Tibial nerve (tissue), 4 donors: ENCODE measurements around the gene FBXW7. TPM values are rescaled to one million over a fixed set of nuclear protein-coding genes. Genes with fewer than 3 reads are reported as not detected.
A peak's percentile ranks its signal among the peaks of the same experiment; 100 is the strongest.

Experiments used
- DNase-seq, 2 donors: peaks; one replicate each; pipeline ENCODE4 v3.0.0-alpha.2; 2019; ENCODE audit warnings: low spot score in 2 of 2
- H3K27ac ChIP-seq, 4 donors: fragments of 200-600 bp; sonication (generic) in 3 of 4; one replicate each; pipeline ENCODE4 v1.5.1; 2017 to 2019; ENCODE audit warnings: mild to moderate bottlenecking in 1 of 4
- H3K27me3 ChIP-seq, 2 donors: fragments of 200-600 bp; sonication (generic) in 1 of 2; one replicate each; pipeline versions ENCODE4 v1.5.1 to v1.6.0; 2017 to 2019
- H3K36me3 ChIP-seq, 3 donors: fragments of 200-600 bp; sonication (generic); one replicate each; pipeline ENCODE4 v1.5.1; 2018 to 2019
- H3K4me1 ChIP-seq, 4 donors: fragments of 200-600 bp; sonication (generic) in 3 of 4; one replicate each; pipeline ENCODE4 v1.5.1; 2017 to 2019
- H3K4me3 ChIP-seq, 4 donors: fragments of 200-600 bp; sonication (generic) in 3 of 4; one replicate each; pipeline ENCODE4 v1.5.1; 2017 to 2019; ENCODE audit warnings: mild to moderate bottlenecking in 1 of 4, moderate library complexity in 1 of 4
- H3K9me3 ChIP-seq, 4 donors: fragments of 200-600 bp; sonication (generic) in 3 of 4; one replicate each; pipeline ENCODE4 v1.5.1; 2017 to 2019
- CTCF ChIP-seq, 5 experiments: fragments of 200-600 bp in 3 of 5; fragments of 450-650 bp in 2 of 5; sonication (generic) in 3 of 5; IDR thresholded peaks; one replicate each; pipeline ENCODE4 v1.5.1; 2016 to 2019; ENCODE audit warnings: antibody characterized with exemption in 5 of 5, mild to moderate bottlenecking in 3 of 5, moderate library complexity in 2 of 5
- EP300 ChIP-seq, 2 donors: sonication (generic); formaldehyde crosslinking; IDR thresholded peaks; one replicate each; pipeline ENCODE4 v1.6.1; 2017; ENCODE audit warnings: antibody characterized with exemption in 2 of 2, mild to moderate bottlenecking in 1 of 2
- POLR2A ChIP-seq, 2 donors: fragments of 450-650 bp; IDR thresholded peaks; one replicate each; pipeline ENCODE4 v1.6.1; 2017; ENCODE audit warnings: antibody characterized with exemption in 2 of 2, mild to moderate bottlenecking in 2 of 2, moderate library complexity in 2 of 2
- WGBS, 2 donors: methylation state at CpG; one replicate each; pipeline ENCODE4 v1.1.5; 2018; 5-methylcytosine and 5-hydroxymethylcytosine counted together
- total RNA-seq, 4 donors: library from RNA; depleted of rRNA; stranded (reverse); fragments of >200 nt; gene quantifications; one replicate each; pipeline ENCODE4 v1.1.0, GENCODE V29; 2016

The FBXW7 gene
- total RNA-seq, 4 donors from 2014 or later: 40.8 to 85.7 (median 62.1) TPM

GRCh38 chr4:152514356-152514755, 21.5 kb downstream of the FBXW7 start:
- TF ChIP-seq CTCF (IDR thresholded peaks at IDR 0.05) (no peak), EP300 (IDR thresholded peaks at IDR 0.05) (no peak), POLR2A (IDR thresholded peaks at IDR 0.05) (no peak)
- no peak for DNase-seq
- no peak overlapping the region for H3K27ac ChIP-seq
- no peaks in the 10 kb centered on the region for H3K36me3 ChIP-seq
- no peaks in the 10 kb centered on the region for H3K9me3 ChIP-seq
- no peaks in the 10 kb centered on the region for H3K27me3 ChIP-seq
- peaks cover 0 to 14% (median 5%) of the 10 kb centered on the region in 4 donors for H3K4me1 ChIP-seq
- no peak overlapping the region for H3K4me3 ChIP-seq

- H3K4me3 ChIP-seq: no peak overlapping the region
- H3K27me3 ChIP-seq: no peaks in the 10 kb centered on the region
- peaks cover 0 to 14% (median 5%) of the 10 kb centered on the region in 4 donors for H3K4me1 ChIP-seq
- TF ChIP-seq CTCF (IDR thresholded peaks at IDR 0.05) (no peak), EP300 (IDR thresholded peaks at IDR 0.05) (no peak), POLR2A (IDR thresholded peaks at IDR 0.05) (no peak)
- WGBS, 2 donors: 93% methylated on average over 7 of the region's 7 CpGs
- no peak overlapping the region for H3K27ac ChIP-seq
- DNase-seq: no peak
- H3K9me3 ChIP-seq: no peaks in the 10 kb centered on the region
- H3K36me3 ChIP-seq: no peaks in the 10 kb centered on the region
Observed at GRCh38 chr4:152513078-152513477, 22.8 kb downstream of the FBXW7 start.

GRCh38 chr4:152512483-152512882, 23.4 kb downstream of the FBXW7 start:
- H3K4me3 ChIP-seq: no peak overlapping the region
- no peak overlapping the region for H3K27ac ChIP-seq
- no peak for DNase-seq
- H3K27me3 ChIP-seq: no peaks in the 10 kb centered on the region
- no peaks in the 10 kb centered on the region for H3K36me3 ChIP-seq
- 74 to 76% methylated on average over 5 of the region's 5 CpGs for WGBS, 2 donors
- peaks cover 0 to 14% (median 5%) of the 10 kb centered on the region in 4 donors for H3K4me1 ChIP-seq
- TF ChIP-seq CTCF (IDR thresholded peaks at IDR 0.05) (no peak), EP300 (IDR thresholded peaks at IDR 0.05) (no peak), POLR2A (IDR thresholded peaks at IDR 0.05) (no peak)
- no peaks in the 10 kb centered on the region for H3K9me3 ChIP-seq

- no peaks in the 10 kb centered on the region for H3K9me3 ChIP-seq
- H3K36me3 ChIP-seq: peaks cover 0 to 3% (median 0%) of the 10 kb centered on the region in 3 donors
- peaks cover 0 to 9% (median 2%) of the 10 kb centered on the region in 4 donors for H3K4me1 ChIP-seq
- peak overlapping the region in 1 of 4 donors; percentile 14 for H3K4me3 ChIP-seq
- 84 to 90% methylated on average over 7 of the region's 7 CpGs for WGBS, 2 donors
- TF ChIP-seq POLR2A (IDR thresholded peaks at IDR 0.05): no peak
- TF ChIP-seq EP300 (IDR thresholded peaks at IDR 0.05): no peak
- no peak for TF ChIP-seq CTCF (IDR thresholded peaks at IDR 0.05)
- no peaks in the 10 kb centered on the region for H3K27me3 ChIP-seq
- no peak overlapping the region for H3K27ac ChIP-seq
- DNase-seq: no peak
Observed at GRCh38 chr4:152510349-152511147, 25.3 kb downstream of the FBXW7 start.

GRCh38 chr4:152509595-152510225, 26.2 kb downstream of the FBXW7 start:
- H3K27ac ChIP-seq: no peak overlapping the region
- no peak for DNase-seq
- peaks cover 0 to 9% (median 2%) of the 10 kb centered on the region in 4 donors for H3K4me1 ChIP-seq
- TF ChIP-seq EP300 (IDR thresholded peaks at IDR 0.05) (no peak), CTCF (IDR thresholded peaks at IDR 0.05) (no peak), POLR2A (IDR thresholded peaks at IDR 0.05) (no peak)
- no peaks in the 10 kb centered on the region for H3K9me3 ChIP-seq
- 45 to 56% methylated on average over 3 of the region's 3 CpGs for WGBS, 2 donors
- H3K36me3 ChIP-seq: peaks cover 0 to 3% (median 0%) of the 10 kb centered on the region in 3 donors
- no peak overlapping the region for H3K4me3 ChIP-seq
- no peaks in the 10 kb centered on the region for H3K27me3 ChIP-seq
